KOPT-K1 (cell line): Measurements from ENCODE around the gene TMEM170A.

Source experiments
- H3K27ac ChIP-seq: fragments of 200-600 bp; sonication (generic); 2 replicates; pipeline ENCODE4 v1.5.1; 2016; ENCODE audit warnings: antibody characterized with exemption, mild to moderate bottlenecking, low read depth, low read length; ENCODE audit not compliant: poor library complexity, severe bottlenecking
- H3K36me3 ChIP-seq: fragments of 200-600 bp; sonication (generic); 2 replicates; pipeline ENCODE4 v1.5.1; 2017; ENCODE audit warnings: antibody characterized with exemption, mild to moderate bottlenecking, low read length, moderate library complexity; ENCODE audit not compliant: insufficient read depth
- H3K9me3 ChIP-seq: fragments of 200-600 bp; sonication (generic); 2 replicates; pipeline ENCODE4 v1.5.1; 2017; ENCODE audit warnings: antibody characterized with exemption, low read length, mild to moderate bottlenecking; ENCODE audit not compliant: insufficient read depth, poor library complexity, severe bottlenecking

The TMEM170A gene

GRCh38 chr16:75486676-75487313 is 22.3 kb upstream of the TMEM170A start:
- Histone ChIP-seq H3K36me3 (no peaks in the 10 kb centered on the region), H3K27ac (no peak overlapping the region), H3K9me3 (no peaks in the 10 kb centered on the region)

- Histone ChIP-seq H3K36me3 (no peaks in the 10 kb centered on the region), H3K27ac (no peak overlapping the region), H3K9me3 (no peaks in the 10 kb centered on the region)
These were observed 21.7 kb upstream of the TMEM170A start for GRCh38 chr16:75486014-75486675.

- H3K9me3 ChIP-seq: no peaks in the 10 kb centered on the region
- H3K36me3 ChIP-seq: no peaks in the 10 kb centered on the region
- no peak overlapping the region for H3K27ac ChIP-seq
These were observed 20.9 kb upstream of the TMEM170A start for GRCh38 chr16:75485230-75486013.

GRCh38 chr16:75483222-75483621 is 18.7 kb upstream of the TMEM170A start:
- H3K27ac ChIP-seq: no peak overlapping the region
- no peaks in the 10 kb centered on the region for H3K36me3 ChIP-seq
- no peaks in the 10 kb centered on the region for H3K9me3 ChIP-seq

- Histone ChIP-seq H3K36me3 (no peaks in the 10 kb centered on the region), H3K27ac (no peak overlapping the region)
These were observed 18.1 kb upstream of the TMEM170A start for GRCh38 chr16:75482434-75483205.

GRCh38 chr16:75481475-75481874 is 17.0 kb upstream of the TMEM170A start:
- no peaks in the 10 kb centered on the region for H3K9me3 ChIP-seq
- no peaks in the 10 kb centered on the region for H3K36me3 ChIP-seq
- H3K27ac ChIP-seq: no peak overlapping the region

More at GRCh38 chr16:75482434-75483205, 18.1 kb upstream of the TMEM170A start:
- H3K9me3 ChIP-seq: no peaks in the 10 kb centered on the region

GRCh38 chr16:75479421-75479990 is 15.0 kb upstream of the TMEM170A start:
- Histone ChIP-seq H3K9me3 (no peaks in the 10 kb centered on the region), H3K27ac (no peak overlapping the region), H3K36me3 (no peaks in the 10 kb centered on the region)

GRCh38 chr16:75478480-75479345 is 14.2 kb upstream of the TMEM170A start:
- Histone ChIP-seq H3K36me3 (no peaks in the 10 kb centered on the region), H3K9me3 (no peaks in the 10 kb centered on the region), H3K27ac (no peak overlapping the region)

- H3K36me3 ChIP-seq: no peaks in the 10 kb centered on the region
- H3K9me3 ChIP-seq: no peaks in the 10 kb centered on the region
- H3K27ac ChIP-seq: no peak overlapping the region
These were observed 13.4 kb upstream of the TMEM170A start for GRCh38 chr16:75477680-75478473.

- H3K36me3 ChIP-seq: no peaks in the 10 kb centered on the region
- H3K27ac ChIP-seq: no peak overlapping the region
These were observed 12.3 kb upstream of the TMEM170A start for GRCh38 chr16:75476817-75477216.

GRCh38 chr16:75475420-75475847 is 10.9 kb upstream of the TMEM170A start:
- Histone ChIP-seq H3K36me3 (no peaks in the 10 kb centered on the region), H3K27ac (no peak overlapping the region), H3K9me3 (no peaks in the 10 kb centered on the region)

More at GRCh38 chr16:75476817-75477216, 12.3 kb upstream of the TMEM170A start:
- no peaks in the 10 kb centered on the region for H3K9me3 ChIP-seq

- no peaks in the 10 kb centered on the region for H3K36me3 ChIP-seq
- H3K9me3 ChIP-seq: no peaks in the 10 kb centered on the region
- H3K27ac ChIP-seq: no peak overlapping the region
These were observed 8.7 kb upstream of the TMEM170A start for GRCh38 chr16:75472908-75473877.
